ENCODE measurements around the gene SERP2.

- TF ChIP-seq CTCF (IDR thresholded peaks at IDR 0.05; ENCODE audit: poor library complexity, severe bottlenecking) (no peak), POLR2AphosphoS5 (IDR thresholded peaks at IDR 0.05) (no peak), TAF1 (IDR thresholded peaks at IDR 0.05; ENCODE audit: low read depth) (no peak), MXI1 (conservative IDR thresholded peaks at IDR 0.05; ENCODE audit: poor library complexity, severe bottlenecking) (no peak), EZH2 (IDR thresholded peaks at IDR 0.05; ENCODE audit: borderline replicate concordance, insufficient read depth, low read length, poor library complexity, severe bottlenecking) (no peak), EP300 (conservative IDR thresholded peaks at IDR 0.05; ENCODE audit: poor library complexity, severe bottlenecking) (no peak), RAD21 (conservative IDR thresholded peaks at IDR 0.05) (no peak), SMC3 (conservative IDR thresholded peaks at IDR 0.05; ENCODE audit: poor library complexity) (no peak)
- TF ChIP-seq, protein P1, sequence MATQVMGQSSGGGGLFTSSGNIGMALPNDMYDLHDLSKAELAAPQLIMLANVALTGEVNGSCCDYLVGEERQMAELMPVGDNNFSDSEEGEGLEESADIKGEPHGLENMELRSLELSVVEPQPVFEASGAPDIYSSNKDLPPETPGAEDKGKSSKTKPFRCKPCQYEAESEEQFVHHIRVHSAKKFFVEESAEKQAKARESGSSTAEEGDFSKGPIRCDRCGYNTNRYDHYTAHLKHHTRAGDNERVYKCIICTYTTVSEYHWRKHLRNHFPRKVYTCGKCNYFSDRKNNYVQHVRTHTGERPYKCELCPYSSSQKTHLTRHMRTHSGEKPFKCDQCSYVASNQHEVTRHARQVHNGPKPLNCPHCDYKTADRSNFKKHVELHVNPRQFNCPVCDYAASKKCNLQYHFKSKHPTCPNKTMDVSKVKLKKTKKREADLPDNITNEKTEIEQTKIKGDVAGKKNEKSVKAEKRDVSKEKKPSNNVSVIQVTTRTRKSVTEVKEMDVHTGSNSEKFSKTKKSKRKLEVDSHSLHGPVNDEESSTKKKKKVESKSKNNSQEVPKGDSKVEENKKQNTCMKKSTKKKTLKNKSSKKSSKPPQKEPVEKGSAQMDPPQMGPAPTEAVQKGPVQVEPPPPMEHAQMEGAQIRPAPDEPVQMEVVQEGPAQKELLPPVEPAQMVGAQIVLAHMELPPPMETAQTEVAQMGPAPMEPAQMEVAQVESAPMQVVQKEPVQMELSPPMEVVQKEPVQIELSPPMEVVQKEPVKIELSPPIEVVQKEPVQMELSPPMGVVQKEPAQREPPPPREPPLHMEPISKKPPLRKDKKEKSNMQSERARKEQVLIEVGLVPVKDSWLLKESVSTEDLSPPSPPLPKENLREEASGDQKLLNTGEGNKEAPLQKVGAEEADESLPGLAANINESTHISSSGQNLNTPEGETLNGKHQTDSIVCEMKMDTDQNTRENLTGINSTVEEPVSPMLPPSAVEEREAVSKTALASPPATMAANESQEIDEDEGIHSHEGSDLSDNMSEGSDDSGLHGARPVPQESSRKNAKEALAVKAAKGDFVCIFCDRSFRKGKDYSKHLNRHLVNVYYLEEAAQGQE (IDR thresholded peaks at IDR 0.05; ENCODE audit: borderline replicate concordance), result no peak
Observed at GRCh38 chr13:44331912-44332851, 41.4 kb upstream of the SERP2 start.

Measured in neural cell (in vitro differentiated cells).